Type B pancreatic cell (in vitro differentiated cells): ENCODE measurements around the gene JTB. TPM values are rescaled to one million over a fixed set of nuclear protein-coding genes. Genes with fewer than 3 reads are reported as not detected.
A peak's percentile ranks its signal among the peaks of the same experiment; 100 is the strongest.
"Not testable (repeated sequence)": the region's sequence is repeated elsewhere in the genome, so short reads cannot be mapped to it uniquely, and the experiment has no call there.

ENCODE experiments used
- DNase-seq: peaks from one replicate; pipeline ENCODE4 v3.0.0; 2021; ENCODE audit warnings: mixed read lengths; ENCODE audit not compliant: unreplicated experiment; ENCODE audit errors: extremely low spot score
- H3K27ac Mint-ChIP-seq: 2 replicates; pipeline ENCODE4 v1.8.0; 2021; ENCODE audit warnings: mild to moderate bottlenecking, mixed read lengths
- H3K27me3 Mint-ChIP-seq: 2 replicates; pipeline ENCODE4 v1.8.0; 2021; ENCODE audit warnings: mixed read lengths
- H3K36me3 Mint-ChIP-seq: 2 replicates; pipeline ENCODE4 v1.8.0; 2021; ENCODE audit warnings: mixed read lengths
- H3K4me1 Mint-ChIP-seq: one replicate; pipeline ENCODE4 v1.8.0; 2021; ENCODE audit warnings: mixed read lengths; ENCODE audit not compliant: unreplicated experiment
- H3K4me3 Mint-ChIP-seq: 2 replicates; pipeline ENCODE4 v1.8.0; 2021; ENCODE audit warnings: mild to moderate bottlenecking, mixed read lengths
- H3K9me3 Mint-ChIP-seq: 2 replicates; pipeline ENCODE4 v1.8.0; 2021; ENCODE audit warnings: mixed read lengths
- long read RNA-seq: library from polyadenylated mRNA; unstranded; transcript quantifications from one replicate; pipeline ENCODE4 v2.0.0, GENCODE V29; 2020
- total RNA-seq: library from RNA; stranded (reverse); gene quantifications from 2 replicates; pipeline ENCODE4 v1.2.1, GENCODE V29; 2021; ENCODE audit warnings: low replicate concordance
- TF ChIP-seq, protein P1 (sequence below): fragments of 200-600 bp; sonication (generic); conservative IDR thresholded peaks from 2 replicates; pipeline ENCODE4 v1.5.0; 2021; ENCODE audit warnings: antibody characterized with exemption, mild to moderate bottlenecking

Gene JTB
- total RNA-seq: 99.2 and 153 TPM in 2 replicates
- long read RNA-seq, partial matches to known transcripts: 1 of 10 reads
- long read RNA-seq, other reads (novel, unspliced or antisense): 5 of 10 reads

DNA sequence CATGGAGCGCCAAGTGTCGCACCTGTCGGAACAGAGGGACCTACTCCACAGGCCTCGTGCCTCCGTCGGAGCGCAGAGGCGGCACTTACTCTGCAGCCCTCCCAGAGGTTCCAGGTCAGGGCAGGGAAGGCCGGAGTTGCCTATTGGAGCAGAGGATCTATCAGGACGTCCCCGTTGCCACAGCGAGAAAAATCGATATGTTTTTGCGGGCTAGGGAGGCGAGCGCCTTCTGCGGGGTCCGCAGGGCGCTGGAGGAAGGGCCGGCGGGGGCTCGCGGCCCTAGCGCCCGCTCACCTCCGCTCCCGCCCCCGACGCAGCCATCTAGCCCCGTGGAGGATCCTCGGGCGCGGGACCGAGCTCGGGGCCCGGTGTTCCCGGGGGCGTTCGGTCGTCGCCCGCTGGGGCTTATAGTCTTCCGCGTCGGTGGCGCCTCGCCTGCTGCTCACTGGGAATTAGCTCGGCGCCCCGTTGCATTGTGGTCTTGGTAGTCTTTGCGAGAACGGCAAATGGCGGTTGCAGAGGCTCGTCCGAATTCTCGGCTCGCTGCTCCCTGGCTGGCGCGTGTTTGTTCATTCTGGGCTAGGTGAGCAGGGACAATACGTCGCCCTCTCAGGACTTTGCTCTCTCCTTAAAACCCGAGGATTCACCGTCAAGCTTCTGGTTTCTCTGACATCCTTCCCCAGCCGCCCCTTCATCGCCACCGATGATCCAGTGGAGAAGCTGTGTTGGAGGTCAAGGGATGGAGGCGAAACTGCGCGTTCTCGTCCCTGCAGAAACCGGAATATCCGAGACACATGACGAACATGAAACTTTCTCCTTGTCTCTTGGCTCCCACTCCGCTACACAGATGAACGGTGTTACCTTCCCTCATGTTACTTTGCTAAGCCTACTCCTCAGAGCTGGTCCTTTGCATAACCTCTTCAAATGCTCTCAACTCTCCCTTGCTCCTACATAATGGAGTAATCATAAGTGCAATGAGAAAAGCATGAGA lies at the start of gene JTB:
JTB (minus strand) TSS at position 425 of the 991 bp plus-strand sequence; CDS start at position 3, 422 bp downstream.
- Mint-ChIP-seq H3K9me3 (no peaks in the 10 kb centered on the region), H3K4me3 (peak within 1 kb of the TSS; percentile 99), H3K4me1 (peaks cover 17% of the 10 kb centered on the region), H3K27ac (peak within 1 kb of the TSS; percentile 95), H3K36me3 (peaks cover 20% of the 10 kb centered on the region), H3K27me3 (no peaks in the 10 kb centered on the region)
- peak; percentile 82 for DNase-seq
- TF ChIP-seq, protein P1, sequence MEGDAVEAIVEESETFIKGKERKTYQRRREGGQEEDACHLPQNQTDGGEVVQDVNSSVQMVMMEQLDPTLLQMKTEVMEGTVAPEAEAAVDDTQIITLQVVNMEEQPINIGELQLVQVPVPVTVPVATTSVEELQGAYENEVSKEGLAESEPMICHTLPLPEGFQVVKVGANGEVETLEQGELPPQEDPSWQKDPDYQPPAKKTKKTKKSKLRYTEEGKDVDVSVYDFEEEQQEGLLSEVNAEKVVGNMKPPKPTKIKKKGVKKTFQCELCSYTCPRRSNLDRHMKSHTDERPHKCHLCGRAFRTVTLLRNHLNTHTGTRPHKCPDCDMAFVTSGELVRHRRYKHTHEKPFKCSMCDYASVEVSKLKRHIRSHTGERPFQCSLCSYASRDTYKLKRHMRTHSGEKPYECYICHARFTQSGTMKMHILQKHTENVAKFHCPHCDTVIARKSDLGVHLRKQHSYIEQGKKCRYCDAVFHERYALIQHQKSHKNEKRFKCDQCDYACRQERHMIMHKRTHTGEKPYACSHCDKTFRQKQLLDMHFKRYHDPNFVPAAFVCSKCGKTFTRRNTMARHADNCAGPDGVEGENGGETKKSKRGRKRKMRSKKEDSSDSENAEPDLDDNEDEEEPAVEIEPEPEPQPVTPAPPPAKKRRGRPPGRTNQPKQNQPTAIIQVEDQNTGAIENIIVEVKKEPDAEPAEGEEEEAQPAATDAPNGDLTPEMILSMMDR: peak; percentile 42

DNA sequence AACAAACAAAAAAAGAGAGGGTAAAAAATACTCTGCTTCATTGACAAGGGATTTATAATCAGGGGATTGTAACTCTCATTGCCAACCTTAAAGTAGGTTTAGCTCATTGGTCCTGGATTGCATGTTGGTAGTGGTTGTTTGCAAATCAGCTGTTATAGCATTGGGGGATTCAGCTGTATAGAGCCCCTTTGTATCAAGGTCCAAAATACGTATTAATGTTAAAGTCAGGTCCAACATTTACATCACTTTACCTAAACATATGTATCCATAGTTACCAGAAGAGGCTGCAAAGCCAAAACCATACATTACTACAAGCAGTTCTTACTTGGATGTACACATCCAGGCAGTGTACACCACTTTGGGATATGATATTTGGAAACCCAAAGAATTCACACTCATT lies 42.5 kb upstream of the JTB start:
- Mint-ChIP-seq H3K27me3 (no peaks in the 10 kb centered on the region), H3K4me3 (no peak overlapping the region), H3K36me3 (no peaks in the 10 kb centered on the region), H3K27ac (no peak overlapping the region), H3K4me1 (no peaks in the 10 kb centered on the region), H3K9me3 (no peaks in the 10 kb centered on the region)
- DNase-seq: no peak
- TF ChIP-seq, protein P1: no peak

DNA sequence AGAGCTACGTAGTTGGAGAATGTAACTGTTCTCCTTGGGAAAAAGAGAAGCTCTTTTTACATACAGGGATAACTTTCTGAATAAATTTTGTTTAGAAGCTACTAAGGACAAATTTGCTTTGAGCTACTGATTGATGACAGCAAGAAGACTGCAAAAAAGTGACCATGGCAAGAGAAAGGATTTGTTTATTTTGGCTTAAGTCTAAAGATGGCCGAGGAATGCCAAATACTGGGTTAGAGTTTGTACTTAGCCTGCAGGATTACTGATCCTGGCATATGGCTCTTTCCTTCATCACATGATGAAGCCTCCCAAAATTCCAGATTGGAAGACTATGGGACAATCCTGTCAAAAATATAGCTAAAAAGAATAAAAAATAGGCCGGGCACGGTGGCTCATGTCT lies 41.8 kb upstream of the JTB start:
- no peaks in the 10 kb centered on the region for H3K36me3 Mint-ChIP-seq
- H3K4me1 Mint-ChIP-seq: no peaks in the 10 kb centered on the region
- TF ChIP-seq, protein P1: no peak
- H3K27me3 Mint-ChIP-seq: no peaks in the 10 kb centered on the region
- H3K4me3 Mint-ChIP-seq: no peak overlapping the region
- DNase-seq: no peak
- no peak overlapping the region for H3K27ac Mint-ChIP-seq
- H3K9me3 Mint-ChIP-seq: no peaks in the 10 kb centered on the region

DNA sequence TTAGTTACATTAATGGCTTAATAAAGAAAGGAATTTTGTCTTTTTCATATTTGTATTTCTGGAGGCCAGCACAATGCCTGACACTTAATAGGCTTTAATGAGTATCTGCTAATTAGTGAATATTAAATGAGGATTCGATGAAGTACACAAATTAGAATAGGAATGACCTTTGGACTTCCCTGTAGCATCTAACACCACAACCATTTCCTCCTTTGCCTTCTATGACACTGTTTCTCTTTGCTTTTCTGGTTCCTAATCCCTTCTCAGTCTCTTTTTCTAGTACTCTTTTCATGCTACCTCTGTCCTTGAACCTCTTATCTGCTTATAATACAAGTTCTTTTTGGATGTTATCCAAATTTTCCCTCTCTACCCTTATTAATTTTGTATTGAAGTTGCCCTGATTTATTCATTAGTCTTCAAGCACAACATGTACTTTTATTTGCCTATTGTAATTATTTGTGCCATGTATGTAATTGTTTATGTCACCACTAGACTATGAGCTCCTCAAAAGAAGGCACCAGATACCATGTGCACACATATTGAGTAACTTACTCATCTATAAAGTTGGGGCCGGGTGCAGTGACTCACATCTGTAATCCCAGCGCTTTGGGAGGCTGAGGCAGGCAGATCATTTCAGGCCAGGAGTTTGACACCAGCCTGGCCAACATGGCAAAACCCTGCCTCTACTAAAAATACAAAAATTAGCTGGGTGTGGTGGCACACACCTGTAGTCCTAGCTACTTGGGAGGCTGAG lies 36.9 kb upstream of the JTB start:
- Mint-ChIP-seq H3K4me3 (no peak overlapping the region), H3K4me1 (no peaks in the 10 kb centered on the region), H3K36me3 (no peaks in the 10 kb centered on the region), H3K27me3 (no peaks in the 10 kb centered on the region), H3K27ac (no peak overlapping the region), H3K9me3 (no peaks in the 10 kb centered on the region)
- no peak for DNase-seq
- TF ChIP-seq, protein P1: no peak

DNA sequence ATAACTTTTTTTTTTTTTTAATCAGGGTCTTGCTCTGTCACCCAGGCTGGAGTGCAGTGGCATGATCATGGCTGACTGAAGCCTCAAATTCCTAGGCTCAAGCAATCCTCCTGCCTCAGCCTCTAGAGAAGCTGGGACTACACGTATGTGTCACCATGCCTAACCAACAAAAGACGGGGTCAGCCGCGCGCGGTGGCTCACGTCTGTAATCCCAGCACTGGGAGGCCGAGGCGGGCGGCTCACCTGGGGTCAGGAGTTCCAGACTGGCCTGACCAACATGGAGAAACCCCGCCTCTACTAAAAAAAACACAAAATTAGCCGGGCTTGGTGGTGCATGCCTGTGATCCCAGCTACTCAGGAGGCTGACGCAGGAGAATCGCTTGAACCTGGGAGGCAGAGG lies 35.1 kb upstream of the JTB start:
- not testable (repeated sequence) for H3K4me3 Mint-ChIP-seq, H3K36me3 Mint-ChIP-seq, H3K27ac Mint-ChIP-seq, H3K27me3 Mint-ChIP-seq, H3K4me1 Mint-ChIP-seq, H3K9me3 Mint-ChIP-seq, DNase-seq
